COLO829 (cell line): Measurements from ENCODE around the gene FCHO1.
A peak's percentile ranks its signal among the peaks of the same experiment; 100 is the strongest.
"Not testable (repeated sequence)": the region's sequence is repeated elsewhere in the genome, so short reads cannot be mapped to it uniquely, and the experiment has no call there.

Experiments used
- DNase-seq: peaks from one replicate; pipeline ENCODE4 v3.0.0; 2012; ENCODE audit warnings: low spot score

FCHO1 gene

GRCh38 chr19:17795495-17795856 lies 44.2 kb downstream of the FCHO1 start:
- DNase-seq, result no peak

GRCh38 chr19:17796013-17796837 lies 44.9 kb downstream of the FCHO1 start:
- no peak for DNase-seq

- DNase-seq, result no peak
These were observed 45.7 kb downstream of the FCHO1 start for GRCh38 chr19:17796838-17797423.

- peak; percentile 12 for DNase-seq
These were observed 46.3 kb downstream of the FCHO1 start for GRCh38 chr19:17797424-17798201.

- not testable (repeated sequence) for DNase-seq
These were observed 47.3 kb downstream of the FCHO1 start for GRCh38 chr19:17798599-17798998.

GRCh38 chr19:17802137-17802858 lies 51.0 kb downstream of the FCHO1 start:
- no peak for DNase-seq

- DNase-seq, result no peak
These were observed 52.1 kb downstream of the FCHO1 start for GRCh38 chr19:17803264-17803896.

GRCh38 chr19:17805427-17805826 lies 54.1 kb downstream of the FCHO1 start:
- DNase-seq, result no peak

- no peak for DNase-seq
These were observed 55.7 kb downstream of the FCHO1 start for GRCh38 chr19:17806945-17807344.

- DNase-seq, result no peak
These were observed 56.5 kb downstream of the FCHO1 start for GRCh38 chr19:17807731-17808316.

GRCh38 chr19:17811103-17811502 lies 59.8 kb downstream of the FCHO1 start:
- DNase-seq, result no peak

GRCh38 chr19:17811681-17812080 lies 60.4 kb downstream of the FCHO1 start:
- no peak for DNase-seq

GRCh38 chr19:17812099-17812498 lies 60.8 kb downstream of the FCHO1 start:
- DNase-seq, result no peak

GRCh38 chr19:17817668-17818363 lies 66.5 kb downstream of the FCHO1 start:
- DNase-seq, result no peak

- DNase-seq, result no peak
These were observed 69.9 kb downstream of the FCHO1 start, which contains the start of gene INSL3 for GRCh38 chr19:17821190-17821589. INSL3 (minus strand) TSS chr19:17821519; CDS start chr19:17821506, 13 bp downstream.

GRCh38 chr19:17824339-17824738 lies 73.1 kb downstream of the FCHO1 start:
- no peak for DNase-seq

GRCh38 chr19:17826508-17827056 lies 75.3 kb downstream of the FCHO1 start:
- DNase-seq, result no peak

- DNase-seq, result peak; percentile 81
These were observed 78.7 kb downstream of the FCHO1 start for GRCh38 chr19:17829855-17830566.

- DNase-seq, result peak; percentile 99
These were observed 79.5 kb downstream of the FCHO1 start for GRCh38 chr19:17830567-17831418.
